HepG2 (cell line): Measurements from ENCODE around the gene HMBS. TPM values are rescaled to one million over a fixed set of nuclear protein-coding genes. Genes with fewer than 3 reads are reported as not detected.

Source experiments
- AGO2 ChIP-seq: fragments of 200-400 bp; formaldehyde crosslinking; optimal IDR thresholded peaks from 2 replicates; pipeline ENCODE3; 2017; ENCODE audit warnings: mild to moderate bottlenecking, low read depth, low read length, moderate library complexity
- CHD4 ChIP-seq: fragments of 200-600 bp; sonication (generic); IDR thresholded peaks from 2 replicates; pipeline ENCODE4 v1.7.0; 2017; ENCODE audit warnings: mild to moderate bottlenecking, low read length, borderline replicate concordance
- CREB3 ChIP-seq: sonication (generic); formaldehyde crosslinking; IDR thresholded peaks from 2 replicates; pipeline ENCODE4 v1.5.0; 2020; ENCODE audit warnings: missing genetic modification reagents
- DNMT3B ChIP-seq: conservative IDR thresholded peaks from 2 replicates; pipeline ENCODE4 v1.6.1; 2016; ENCODE audit warnings: missing biosample characterization, control low read depth
- NPAS2 ChIP-seq: sonication (generic); formaldehyde crosslinking; IDR thresholded peaks from 2 replicates; pipeline ENCODE4 v1.8.0; 2022; ENCODE audit warnings: mild to moderate bottlenecking, missing genetic modification reagents, borderline replicate concordance
- PHF8 ChIP-seq: sonication (generic); formaldehyde crosslinking; IDR thresholded peaks from 2 replicates; pipeline ENCODE4 v1.5.0; 2020; ENCODE audit warnings: missing genetic modification reagents
- ZBTB40 ChIP-seq, 2 experiments: fragments of 450-650 bp in 1 of 2; sonication (generic) in 1 of 2; formaldehyde crosslinking in 1 of 2; IDR thresholded peaks; 2 replicates each; pipeline versions ENCODE4 v1.6.1 to v1.8.0; 2016 to 2022; ENCODE audit warnings: antibody characterized with exemption in 1 of 2, mild to moderate bottlenecking in 1 of 2, missing genetic modification reagents in 1 of 2
- ZMAT3 ChIP-seq: sonication (generic); formaldehyde crosslinking; conservative IDR thresholded peaks from 2 replicates; pipeline ENCODE4 v1.7.0; 2021; ENCODE audit warnings: missing genetic modification reagents
- ZNF362 ChIP-seq: sonication (generic); formaldehyde crosslinking; IDR thresholded peaks from 2 replicates; pipeline ENCODE4 v1.4.0; 2020; ENCODE audit warnings: missing genetic modification reagents, mild to moderate bottlenecking, borderline replicate concordance
- ZNF543 ChIP-seq: sonication (generic); formaldehyde crosslinking; IDR thresholded peaks from 2 replicates; pipeline ENCODE4 v1.4.0; 2020; ENCODE audit warnings: mild to moderate bottlenecking, missing genetic modification reagents
- ZNF615 ChIP-seq: sonication (generic); formaldehyde crosslinking; IDR thresholded peaks from 2 replicates; pipeline ENCODE4 v1.5.0; 2020; ENCODE audit warnings: mild to moderate bottlenecking, missing genetic modification reagents, borderline replicate concordance
- ZNF747 ChIP-seq: sonication (generic); formaldehyde crosslinking; IDR thresholded peaks from 2 replicates; pipeline ENCODE4 v1.8.1; 2023; ENCODE audit warnings: missing genetic modification reagents, mild to moderate bottlenecking, borderline replicate concordance
- ZNF770 ChIP-seq: sonication (generic); formaldehyde crosslinking; IDR thresholded peaks from 2 replicates; pipeline ENCODE4 v1.5.0; 2020; ENCODE audit warnings: mild to moderate bottlenecking, missing genetic modification reagents
- ZNF772 ChIP-seq: sonication (generic); formaldehyde crosslinking; IDR thresholded peaks from 2 replicates; pipeline ENCODE4 v1.5.0; 2020; ENCODE audit warnings: mild to moderate bottlenecking, missing genetic modification reagents
- polyA plus RNA-seq, 8 experiments: library from polyadenylated mRNA; depleted of rRNA in 3 of 8; stranded (reverse) in 7 of 8; unstranded in 1 of 8; fragments of >200 nt; fragmentation: Illumina TruSeq in 4 of 8; extraction: Trizol in 4 of 8; gene quantifications; 2 replicates each; pipeline versions ENCODE4 v1.2.1 to v1.2.3, GENCODE V29; 2011 to 2016; ENCODE audit warnings: low read depth in 4 of 8, missing spikeins in 1 of 8, mixed read lengths in 1 of 8; ENCODE audit not compliant: insufficient read depth in 1 of 8
- total RNA-seq, 5 experiments: library from RNA; depleted of rRNA; stranded (reverse); fragments of >200 nt; fragmentation: Illumina TruSeq; extraction: Trizol; gene quantifications; 2 replicates each; pipeline ENCODE4 v1.2.3, GENCODE V29; 2016; ENCODE audit warnings: low read depth in 1 of 5

HMBS gene
- total and polyA plus RNA-seq, 2 of the 13 experiments (the other 11 are each of a cell fraction or from before 2014, with no cell fraction given), result 9.4 to 46.9 TPM

- TF ChIP-seq ZNF772 (CRISPR knock-in tag), result peak; percentile 77
- TF ChIP-seq ZNF747, result 0 out of 2 replicates have a peak, but pooled peaks have one; percentile 39
- TF ChIP-seq ZMAT3 (CRISPR knock-in tag), result peak; percentile 29; the same call in 1 of the 2 replicates
- TF ChIP-seq NPAS2 (CRISPR knock-in tag), result no peak
- no peak for TF ChIP-seq ZBTB40 (IDR thresholded peaks at IDR 0.05)
- 0 out of 2 replicates have a peak, but pooled peaks have one; percentile 31 for TF ChIP-seq ZBTB40 (CRISPR knock-in tag; IDR thresholded peaks at IDR 0.05)
- no peak for TF ChIP-seq CHD4
- TF ChIP-seq ZNF615 (CRISPR knock-in tag), result no peak
- TF ChIP-seq ZNF362 (CRISPR knock-in tag), result peak; percentile 100
- peak; percentile 88 for TF ChIP-seq PHF8 (CRISPR knock-in tag)
- TF ChIP-seq ZNF543 (CRISPR knock-in tag), result peak; percentile 72; the same call in 1 of the 2 replicates
- TF ChIP-seq DNMT3B (CRISPR knock-in tag), result 0 out of 2 replicates have a peak, but pooled peaks have one; percentile 61
- peak; percentile 90 for TF ChIP-seq ZNF770 (CRISPR knock-in tag)
- peak; percentile 54; the same call in 1 of the 2 replicates for TF ChIP-seq CREB3 (CRISPR knock-in tag)
- peak; percentile 84 for TF ChIP-seq AGO2
Observed at GRCh38 chr11:119084663-119085436, at the start of gene HMBS (continued).
